Central memory CD8-positive, alpha-beta T cell (primary cell): ENCODE data around the gene TMEM92.

Experiments
- ATAC-seq: fragments of 150-1000 bp; cut with Tn5 transposase; replicated peaks from 2 replicates; pipeline ENCODE4 v1.10.0; 2022; ENCODE audit warnings: mild to moderate bottlenecking, moderate FRiP score, moderate number of reproducible peaks; ENCODE audit not compliant: poor library complexity, severe bottlenecking; ENCODE audit errors: extremely low read depth
- DNase-seq, 2 donors: peaks; one replicate each; pipeline ENCODE4 v3.0.0; 2021; ENCODE audit warnings: low spot score in 2 of 2
- H3K27ac Mint-ChIP-seq: one replicate; pipeline ENCODE4 v1.8.0; 2022; ENCODE audit warnings: low read depth, mild to moderate bottlenecking, moderate library complexity, mixed read lengths
- H3K27me3 Mint-ChIP-seq: one replicate; pipeline ENCODE4 v1.8.0; 2022; ENCODE audit warnings: mixed read lengths
- H3K36me3 Mint-ChIP-seq: one replicate; pipeline ENCODE4 v1.8.0; 2022; ENCODE audit warnings: mild to moderate bottlenecking, moderate library complexity, mixed read lengths; ENCODE audit not compliant: insufficient read depth
- H3K4me1 Mint-ChIP-seq: one replicate; pipeline ENCODE4 v1.8.0; 2022; ENCODE audit warnings: mixed read lengths
- H3K4me3 Mint-ChIP-seq: one replicate; pipeline ENCODE4 v1.8.0; 2022; ENCODE audit warnings: mild to moderate bottlenecking, moderate library complexity, mixed read lengths
- H3K9me3 Mint-ChIP-seq: one replicate; pipeline ENCODE4 v1.8.0; 2022; ENCODE audit warnings: mixed read lengths

TMEM92 gene

DNA sequence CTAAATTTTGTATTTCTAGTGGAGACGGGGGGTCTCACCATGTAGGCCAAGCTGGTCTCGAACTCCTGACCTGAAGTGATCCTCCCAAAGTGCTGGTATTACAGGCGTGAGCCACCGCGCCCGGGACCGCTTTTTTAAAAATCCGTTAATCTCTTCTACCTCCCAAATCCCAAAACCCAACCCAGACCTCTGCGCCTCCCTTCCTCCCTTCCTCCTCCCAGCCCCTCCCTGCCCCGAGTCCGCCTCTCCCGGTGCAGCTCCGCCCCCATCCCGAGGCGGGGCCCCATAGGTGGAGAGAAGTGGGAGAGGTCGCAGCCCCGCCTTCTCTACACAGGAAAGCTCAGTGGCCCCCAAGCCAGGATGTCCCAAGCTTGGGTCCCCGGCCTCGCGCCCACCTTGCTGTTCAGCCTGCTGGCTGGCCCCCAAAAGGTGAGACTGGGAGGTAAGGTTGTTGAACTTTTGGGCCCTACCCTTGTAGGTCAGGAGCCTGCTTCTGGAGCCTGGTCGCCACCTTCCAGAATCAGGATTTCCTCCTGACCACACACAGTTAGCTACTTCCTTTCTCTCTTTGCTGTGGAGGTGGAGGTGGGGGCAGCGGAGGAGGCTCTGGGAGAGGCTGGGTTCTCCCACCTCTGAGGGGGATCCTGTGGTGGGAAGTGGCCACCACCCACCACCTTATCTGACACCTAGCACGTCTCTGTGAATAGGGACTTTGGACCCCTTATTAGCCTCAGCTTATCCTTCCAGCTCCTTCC is at the start of gene TMEM92:
Gene TMEM92 (plus strand): TSS at position 325 of the 755 bp plus-strand sequence. CDS start 36 bp downstream, at position 361.
- H3K9me3 Mint-ChIP-seq = no peaks in the 10 kb centered on the region
- H3K27me3 Mint-ChIP-seq = peaks cover 65% of the 10 kb centered on the region
- no peak for DNase-seq
- peaks cover 2% of the 10 kb centered on the region for H3K36me3 Mint-ChIP-seq
- H3K4me1 Mint-ChIP-seq = peaks cover 8% of the 10 kb centered on the region
- no peak within 1 kb of the TSS for H3K27ac Mint-ChIP-seq
- no peak for ATAC-seq
- H3K4me3 Mint-ChIP-seq = peak within 1 kb of the TSS; percentile 19

DNA sequence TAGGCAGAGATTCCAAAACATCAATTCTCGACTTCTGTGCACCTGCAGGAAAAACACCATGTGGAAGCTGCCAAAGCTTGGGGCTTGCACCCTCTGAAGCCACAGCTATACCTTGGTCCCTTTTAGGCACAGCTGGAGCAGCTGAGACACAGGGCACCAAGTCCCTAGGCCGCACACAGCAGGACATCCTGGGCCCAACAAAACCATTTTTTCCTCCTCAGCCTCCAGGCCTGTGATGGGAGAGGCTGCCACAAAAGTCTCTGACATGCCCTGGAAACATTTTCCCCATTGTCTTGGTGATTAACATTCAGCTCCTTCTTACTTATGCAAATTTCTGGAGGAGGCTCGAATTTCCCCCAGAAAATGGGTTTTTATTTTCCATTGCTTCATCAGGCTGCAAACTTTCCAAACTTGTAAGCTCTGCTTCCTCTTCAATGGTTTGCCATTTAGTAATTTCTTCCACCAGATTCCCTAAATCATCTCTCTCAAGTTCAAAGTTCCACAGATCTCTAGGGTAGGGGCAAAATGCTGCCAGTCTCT is 48.5 kb upstream of the TMEM92 start:
- Mint-ChIP-seq H3K27me3 (peaks cover 14% of the 10 kb centered on the region), H3K4me3 (no peak overlapping the region), H3K4me1 (no peaks in the 10 kb centered on the region), H3K36me3 (no peaks in the 10 kb centered on the region), H3K27ac (no peak overlapping the region), H3K9me3 (no peaks in the 10 kb centered on the region)
- DNase-seq (no peak), ATAC-seq (no peak)

DNA sequence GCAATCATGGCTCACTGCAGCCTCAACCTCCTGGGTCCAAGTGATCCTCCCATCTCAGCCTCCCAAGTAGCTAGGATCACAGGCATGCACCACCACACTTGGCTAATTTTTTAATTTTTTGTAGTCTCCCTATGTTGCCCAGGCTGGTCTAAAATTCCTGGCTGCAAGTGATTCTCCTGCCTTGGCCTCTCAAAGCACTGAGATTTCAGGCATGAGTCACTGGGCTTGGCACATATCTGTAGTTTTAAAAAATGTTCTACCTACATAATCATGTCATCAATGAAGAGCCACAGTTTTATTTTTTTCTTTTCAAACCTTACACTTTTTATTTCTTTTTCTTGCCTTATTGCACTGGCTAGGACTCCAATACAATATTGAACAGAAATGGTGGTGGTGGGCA is 39.7 kb upstream of the TMEM92 start:
- Mint-ChIP-seq H3K4me1 (no peaks in the 10 kb centered on the region), H3K27ac (no peak overlapping the region), H3K36me3 (no peaks in the 10 kb centered on the region), H3K9me3 (no peaks in the 10 kb centered on the region), H3K27me3 (peaks cover 58% of the 10 kb centered on the region), H3K4me3 (no peak overlapping the region)
- DNase-seq (no peak), ATAC-seq (no peak)

DNA sequence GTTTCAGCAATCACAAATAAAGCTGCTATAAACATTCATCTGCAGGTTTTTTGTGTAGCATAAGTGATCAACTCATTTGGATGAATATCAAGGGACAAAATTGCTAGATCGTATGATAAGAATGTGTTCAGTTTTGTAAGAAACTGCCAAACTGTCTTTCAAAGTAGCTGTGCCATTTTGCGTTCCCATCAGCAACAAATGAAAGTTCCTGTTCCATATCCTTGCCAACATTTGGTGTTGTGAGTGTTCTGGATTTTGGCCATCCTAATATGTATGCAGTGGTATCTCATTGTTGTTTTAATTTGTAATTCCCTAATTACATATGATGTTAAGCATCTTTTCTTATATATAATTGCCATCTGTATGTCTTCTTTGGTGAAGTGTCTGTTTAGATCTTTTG is 36.4 kb upstream of the TMEM92 start:
- Mint-ChIP-seq H3K4me1 (no peaks in the 10 kb centered on the region), H3K27me3 (peaks cover 74% of the 10 kb centered on the region), H3K36me3 (no peaks in the 10 kb centered on the region), H3K27ac (no peak overlapping the region), H3K9me3 (no peaks in the 10 kb centered on the region), H3K4me3 (no peak overlapping the region)
- DNase-seq (no peak), ATAC-seq (no peak)

DNA sequence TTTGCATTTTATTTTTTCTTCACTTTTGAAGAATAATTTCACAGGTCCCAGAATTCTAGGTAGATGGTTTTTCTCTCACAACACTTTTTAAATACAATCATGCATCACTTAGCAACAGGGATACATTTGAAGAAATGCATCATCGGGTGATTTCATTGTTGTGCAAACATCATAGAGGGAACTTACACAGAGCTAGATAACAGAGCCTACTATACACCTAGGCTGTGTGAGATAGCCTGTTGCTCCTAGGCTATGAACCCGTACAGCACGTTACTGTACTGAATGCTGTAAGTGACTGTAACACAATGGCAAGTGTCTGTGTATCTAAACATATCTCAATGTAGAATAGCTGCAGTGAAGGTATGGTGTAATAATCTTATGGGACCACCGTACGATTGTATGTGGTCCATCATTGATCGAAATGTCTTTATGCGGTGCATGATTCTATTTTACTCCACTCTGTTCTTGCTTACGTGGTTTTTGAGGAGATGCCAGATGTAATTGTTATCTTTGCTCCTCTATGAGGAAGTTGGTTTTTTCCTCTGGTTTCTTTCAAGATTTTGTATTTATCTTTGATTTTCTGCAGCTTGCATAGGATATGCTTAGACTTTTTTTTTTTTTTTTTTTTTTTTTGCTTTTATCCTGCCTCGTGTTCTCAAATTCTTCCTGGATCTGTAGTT is 35.5 kb upstream of the TMEM92 start:
- H3K36me3 Mint-ChIP-seq = no peaks in the 10 kb centered on the region
- H3K9me3 Mint-ChIP-seq = no peaks in the 10 kb centered on the region
- DNase-seq (no peak), ATAC-seq (no peak)
- no peak overlapping the region for H3K4me3 Mint-ChIP-seq
- no peak overlapping the region for H3K27ac Mint-ChIP-seq
- H3K27me3 Mint-ChIP-seq = peaks cover 82% of the 10 kb centered on the region
- H3K4me1 Mint-ChIP-seq = no peaks in the 10 kb centered on the region

DNA sequence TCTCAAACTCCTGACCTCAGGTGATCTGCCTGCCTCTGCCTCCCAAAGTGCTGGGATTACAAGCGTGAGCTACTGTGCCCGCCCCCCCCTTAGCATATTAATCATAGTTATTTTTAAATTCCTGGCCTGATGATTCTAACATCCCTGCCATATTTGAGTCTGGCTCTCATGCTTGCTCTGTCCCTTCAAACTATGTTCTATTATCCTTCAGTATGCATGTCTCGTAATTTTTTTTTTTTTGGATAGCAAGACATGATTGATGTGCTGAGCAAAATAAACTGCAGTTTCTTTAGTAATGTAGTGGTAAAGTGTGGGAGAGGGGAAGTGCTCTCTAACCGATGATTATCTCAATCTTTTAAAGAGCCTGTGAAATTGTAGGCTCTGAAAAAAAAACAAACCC is 34.3 kb upstream of the TMEM92 start:
- Mint-ChIP-seq H3K4me1 (no peaks in the 10 kb centered on the region), H3K4me3 (no peak overlapping the region), H3K27ac (no peak overlapping the region), H3K27me3 (peaks cover 94% of the 10 kb centered on the region), H3K36me3 (no peaks in the 10 kb centered on the region), H3K9me3 (no peaks in the 10 kb centered on the region)
- DNase-seq = no peak
- ATAC-seq = no peak

DNA sequence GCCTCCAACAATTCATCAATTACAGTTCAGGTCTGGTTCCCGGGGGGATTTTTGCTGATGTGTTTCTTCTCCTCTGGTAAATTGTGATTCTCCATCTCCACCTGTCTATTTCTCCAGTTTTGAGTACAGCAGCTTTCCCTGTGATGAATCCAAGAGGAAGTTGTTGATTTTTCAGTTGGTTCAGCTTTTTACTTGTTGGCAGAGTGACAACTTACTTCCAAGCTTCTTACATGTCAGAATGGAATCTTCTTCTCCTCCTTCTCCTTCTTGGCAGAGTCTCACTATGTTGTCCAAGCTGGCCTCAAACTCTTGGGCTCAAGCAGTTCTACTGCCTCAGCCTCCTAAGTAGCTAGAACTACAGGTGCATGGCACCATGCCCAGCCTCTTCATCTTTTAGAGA is 33.4 kb upstream of the TMEM92 start:
- Mint-ChIP-seq H3K4me1 (no peaks in the 10 kb centered on the region), H3K27ac (no peak overlapping the region), H3K36me3 (no peaks in the 10 kb centered on the region), H3K9me3 (no peaks in the 10 kb centered on the region), H3K4me3 (no peak overlapping the region), H3K27me3 (peaks cover 90% of the 10 kb centered on the region)
- no peak for DNase-seq
- ATAC-seq = no peak

DNA sequence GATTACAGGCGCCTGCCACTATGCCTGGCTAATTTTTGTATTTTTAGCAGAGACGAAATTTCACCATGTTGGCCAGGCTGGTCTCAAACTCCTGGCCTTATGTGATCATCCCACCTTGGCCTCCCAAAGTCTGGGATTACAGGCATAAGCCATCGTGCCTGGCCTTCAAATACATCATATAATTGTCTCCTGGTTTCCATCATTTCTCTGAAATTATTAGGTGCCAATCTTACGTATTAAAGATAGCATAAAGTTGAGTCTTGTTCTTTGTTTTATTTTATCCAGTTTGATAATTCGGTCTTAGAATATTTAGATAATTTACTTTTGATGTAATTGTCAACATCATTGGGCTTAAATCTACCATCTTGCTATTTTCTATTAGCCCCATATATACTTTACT is 32.8 kb upstream of the TMEM92 start:
- H3K27me3 Mint-ChIP-seq = peaks cover 86% of the 10 kb centered on the region

DNA sequence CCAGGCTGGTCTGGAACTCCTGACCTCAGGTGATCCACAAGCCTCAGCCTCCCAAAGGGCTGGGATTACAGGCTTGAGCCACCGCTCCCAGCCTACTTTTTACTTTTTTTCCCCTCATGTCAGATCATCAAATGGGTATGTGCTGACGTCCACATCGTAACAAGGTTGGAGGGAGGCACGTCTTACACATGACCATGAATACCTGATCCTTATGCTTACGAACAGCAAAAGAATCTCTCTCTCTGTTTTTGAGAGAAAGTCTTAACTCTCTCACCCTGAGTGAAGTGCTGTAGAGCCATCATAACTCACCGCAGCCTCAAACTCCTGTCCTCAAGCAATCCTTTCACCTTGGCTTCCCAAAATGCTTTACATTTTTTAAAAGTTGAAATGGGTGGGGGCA is 29.5 kb upstream of the TMEM92 start:
- no peaks in the 10 kb centered on the region for H3K36me3 Mint-ChIP-seq
- peaks cover 86% of the 10 kb centered on the region for H3K27me3 Mint-ChIP-seq
- DNase-seq = no peak
- no peak overlapping the region for H3K27ac Mint-ChIP-seq
- H3K4me1 Mint-ChIP-seq = no peaks in the 10 kb centered on the region
- ATAC-seq = no peak
- no peak overlapping the region for H3K4me3 Mint-ChIP-seq
- peaks cover 7% of the 10 kb centered on the region for H3K9me3 Mint-ChIP-seq

More for the DNA sequence above, 32.8 kb upstream of the TMEM92 start:
- DNase-seq (no peak), ATAC-seq (no peak)
- H3K4me1 Mint-ChIP-seq = no peaks in the 10 kb centered on the region
- H3K36me3 Mint-ChIP-seq = no peaks in the 10 kb centered on the region
- no peak overlapping the region for H3K27ac Mint-ChIP-seq
- H3K4me3 Mint-ChIP-seq = no peak overlapping the region
- H3K9me3 Mint-ChIP-seq = no peaks in the 10 kb centered on the region

DNA sequence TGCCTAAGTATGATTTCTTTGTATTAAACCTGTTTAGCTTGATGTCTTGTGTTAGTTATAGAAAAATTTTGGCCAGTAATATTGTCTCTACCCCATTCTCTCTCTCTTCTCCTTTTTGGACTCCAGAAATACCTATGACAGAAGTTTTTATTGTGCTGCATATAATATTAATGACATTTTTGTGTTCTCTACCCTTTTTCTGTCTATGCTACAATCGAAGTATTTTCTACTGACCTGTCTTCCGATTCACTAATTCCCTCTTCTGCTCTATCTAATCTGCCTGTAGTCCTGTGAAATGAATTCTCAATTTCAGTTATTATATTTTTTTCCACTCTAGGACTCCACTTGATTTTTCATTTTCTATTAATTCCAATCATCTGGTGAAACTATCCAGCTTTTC is 26.0 kb upstream of the TMEM92 start:
- ATAC-seq (no peak), DNase-seq (no peak)
- Mint-ChIP-seq H3K27ac (no peak overlapping the region), H3K9me3 (peaks cover 7% of the 10 kb centered on the region), H3K27me3 (peaks cover 73% of the 10 kb centered on the region), H3K4me3 (no peak overlapping the region), H3K36me3 (no peaks in the 10 kb centered on the region), H3K4me1 (no peaks in the 10 kb centered on the region)

DNA sequence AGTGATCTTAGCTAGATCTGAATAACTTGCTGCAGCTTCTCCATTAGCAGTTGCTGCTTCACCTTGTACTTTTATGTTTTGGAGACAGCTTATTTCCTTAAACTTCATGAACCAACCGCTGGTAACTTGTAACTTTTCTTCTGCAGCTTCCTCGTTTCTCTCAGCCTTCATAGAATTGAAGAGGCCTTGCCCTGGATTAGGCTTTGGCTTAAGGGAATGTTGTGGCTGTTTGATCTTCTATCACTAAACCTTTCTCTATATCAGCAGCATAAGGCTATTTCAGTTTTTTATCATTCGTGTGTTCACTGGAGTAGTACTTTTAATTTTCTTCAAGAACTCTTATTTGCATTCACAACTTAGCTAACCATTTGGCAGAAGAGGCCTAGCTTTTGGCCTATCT is 21.5 kb upstream of the TMEM92 start:
- Mint-ChIP-seq H3K9me3 (peaks cover 7% of the 10 kb centered on the region), H3K36me3 (no peaks in the 10 kb centered on the region), H3K4me1 (no peaks in the 10 kb centered on the region), H3K27ac (no peak overlapping the region), H3K27me3 (peaks cover 57% of the 10 kb centered on the region), H3K4me3 (no peak overlapping the region)
- ATAC-seq (no peak), DNase-seq (no peak)

DNA sequence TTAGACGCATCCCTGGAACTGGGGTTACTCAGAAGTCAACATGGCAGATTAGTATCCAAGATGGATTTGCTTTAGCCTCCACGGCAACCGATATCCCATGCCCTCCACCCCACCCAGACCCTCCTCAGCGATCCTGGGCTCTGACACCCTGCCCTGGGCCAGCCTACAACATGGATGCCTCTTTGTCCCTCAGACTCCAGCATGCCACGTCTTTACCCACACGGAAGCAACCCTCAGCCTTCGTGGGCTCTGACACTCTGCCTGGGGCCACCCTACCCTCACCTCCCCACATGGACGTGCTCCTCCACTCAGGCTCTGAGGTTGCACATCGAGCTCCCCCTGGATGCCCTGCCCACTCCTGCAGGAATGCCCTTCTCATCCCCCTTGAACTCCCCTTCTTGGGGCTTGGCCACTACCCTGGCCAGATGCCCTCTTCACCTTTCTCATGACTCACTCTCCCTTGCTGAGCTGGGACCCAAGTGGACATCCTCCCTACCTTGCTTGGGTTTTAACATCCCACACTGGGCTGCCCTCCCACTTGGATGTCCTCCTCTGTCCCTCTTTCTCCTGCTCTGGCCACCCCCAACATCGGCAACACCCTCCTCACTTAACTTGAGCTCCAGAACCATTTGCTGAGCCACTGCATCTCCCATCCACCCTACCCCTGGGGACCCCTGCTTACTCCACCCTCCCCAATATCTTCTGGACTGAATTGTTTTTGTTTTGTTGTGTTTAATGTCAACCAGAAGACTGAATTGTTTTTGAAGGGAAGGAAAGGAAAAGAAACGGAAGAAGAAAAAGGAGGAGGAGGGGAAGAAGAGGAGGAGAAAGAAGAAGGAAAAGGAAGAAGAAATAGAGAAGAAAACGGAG is 18.3 kb upstream of the TMEM92 start:
- Mint-ChIP-seq H3K27me3 (peaks cover 24% of the 10 kb centered on the region), H3K36me3 (no peaks in the 10 kb centered on the region), H3K9me3 (no peaks in the 10 kb centered on the region), H3K27ac (no peak overlapping the region), H3K4me1 (no peaks in the 10 kb centered on the region), H3K4me3 (no peak overlapping the region)
- no peak for DNase-seq
- no peak for ATAC-seq
